ENCODE results near the gene ARL5C.

The ARL5C gene

DNA sequence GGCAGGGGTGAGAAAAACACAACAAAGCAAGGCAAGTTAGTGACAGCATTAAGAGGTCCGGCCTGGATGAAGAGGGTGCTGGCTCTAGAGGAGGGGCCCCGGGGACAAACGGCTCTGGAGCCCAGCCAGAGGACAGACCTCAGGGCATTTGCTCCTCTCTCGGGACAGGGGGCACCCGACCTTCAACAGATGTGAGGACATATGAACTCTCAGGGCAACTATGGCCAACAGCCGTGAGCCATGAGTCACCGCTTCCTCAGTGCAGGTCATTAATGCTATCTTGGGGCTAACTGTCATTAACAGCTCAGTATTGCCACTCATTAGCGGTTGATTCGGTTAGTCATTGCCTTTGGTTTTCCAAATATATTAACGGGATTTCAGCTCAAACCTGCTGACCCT, 9.7 kb upstream of the ARL5C start:
- no peak overlapping the region for H3K4me3 ChIP-seq (ENCODE audit: low read depth, low read length)
- TF ChIP-seq, protein P1, sequence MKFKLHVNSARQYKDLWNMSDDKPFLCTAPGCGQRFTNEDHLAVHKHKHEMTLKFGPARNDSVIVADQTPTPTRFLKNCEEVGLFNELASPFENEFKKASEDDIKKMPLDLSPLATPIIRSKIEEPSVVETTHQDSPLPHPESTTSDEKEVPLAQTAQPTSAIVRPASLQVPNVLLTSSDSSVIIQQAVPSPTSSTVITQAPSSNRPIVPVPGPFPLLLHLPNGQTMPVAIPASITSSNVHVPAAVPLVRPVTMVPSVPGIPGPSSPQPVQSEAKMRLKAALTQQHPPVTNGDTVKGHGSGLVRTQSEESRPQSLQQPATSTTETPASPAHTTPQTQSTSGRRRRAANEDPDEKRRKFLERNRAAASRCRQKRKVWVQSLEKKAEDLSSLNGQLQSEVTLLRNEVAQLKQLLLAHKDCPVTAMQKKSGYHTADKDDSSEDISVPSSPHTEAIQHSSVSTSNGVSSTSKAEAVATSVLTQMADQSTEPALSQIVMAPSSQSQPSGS (tag by site-specific recombination; IDR thresholded peaks at IDR 0.05; ENCODE audit: low read depth), result no peak
- TF ChIP-seq ZNF473 (tag by site-specific recombination; IDR thresholded peaks at IDR 0.05) (no peak), ZNF513 (tag by site-specific recombination; IDR thresholded peaks at IDR 0.05) (no peak), ZNF654 (tag by site-specific recombination; IDR thresholded peaks at IDR 0.05; ENCODE audit: low read depth) (no peak), ZNF10 (tag by site-specific recombination; IDR thresholded peaks at IDR 0.05) (no peak), ZNF623 (tag by site-specific recombination; IDR thresholded peaks at IDR 0.05) (peak; percentile 77), SP2 (tag by site-specific recombination; IDR thresholded peaks at IDR 0.05) (no peak), ZXDB (tag by site-specific recombination; IDR thresholded peaks at IDR 0.05) (no peak), ZNF157 (tag by site-specific recombination; IDR thresholded peaks at IDR 0.05) (0 out of 2 replicates have a peak, but pooled peaks have one; percentile 10)
- POLR2A ChIA-PET, result interaction anchor here (0.6 to 2.3 kb wide), 4 partner anchors 11 to 329 kb away, joined by 3 to 10 read pairs (median 6); partner anchors contain the start of genes RPL19 and RPL23
- 0 out of 2 replicates have a peak, but pooled peaks cover 7% of the 10 kb centered on the region for H3K4me1 ChIP-seq (ENCODE audit: control insufficient read depth, insufficient read depth, low read length)
- H3K36me3 ChIP-seq (ENCODE audit: control insufficient read depth in 2 of 2, insufficient read depth in 1 of 2, low read length in 2 of 2), result peaks cover 21 to 35% of the 10 kb centered on the region in 2 experiments; a peak in 2 of 3 replicates
- H3K27ac ChIP-seq (ENCODE audit: extremely low read depth, low read depth, low read length), result no peak overlapping the region
- CTCF ChIA-PET, result interaction anchor here (0.6 to 6.8 kb wide), 25 partner anchors 8 to 323 kb away, joined by 3 to 183 read pairs (median 7); partner anchors contain the start of genes ARL5C, CACNB1 and RPL19
- H3K9me3 ChIP-seq (ENCODE audit: control insufficient read depth, insufficient read depth, low read depth, low read length), result no peaks in the 10 kb centered on the region

DNA sequence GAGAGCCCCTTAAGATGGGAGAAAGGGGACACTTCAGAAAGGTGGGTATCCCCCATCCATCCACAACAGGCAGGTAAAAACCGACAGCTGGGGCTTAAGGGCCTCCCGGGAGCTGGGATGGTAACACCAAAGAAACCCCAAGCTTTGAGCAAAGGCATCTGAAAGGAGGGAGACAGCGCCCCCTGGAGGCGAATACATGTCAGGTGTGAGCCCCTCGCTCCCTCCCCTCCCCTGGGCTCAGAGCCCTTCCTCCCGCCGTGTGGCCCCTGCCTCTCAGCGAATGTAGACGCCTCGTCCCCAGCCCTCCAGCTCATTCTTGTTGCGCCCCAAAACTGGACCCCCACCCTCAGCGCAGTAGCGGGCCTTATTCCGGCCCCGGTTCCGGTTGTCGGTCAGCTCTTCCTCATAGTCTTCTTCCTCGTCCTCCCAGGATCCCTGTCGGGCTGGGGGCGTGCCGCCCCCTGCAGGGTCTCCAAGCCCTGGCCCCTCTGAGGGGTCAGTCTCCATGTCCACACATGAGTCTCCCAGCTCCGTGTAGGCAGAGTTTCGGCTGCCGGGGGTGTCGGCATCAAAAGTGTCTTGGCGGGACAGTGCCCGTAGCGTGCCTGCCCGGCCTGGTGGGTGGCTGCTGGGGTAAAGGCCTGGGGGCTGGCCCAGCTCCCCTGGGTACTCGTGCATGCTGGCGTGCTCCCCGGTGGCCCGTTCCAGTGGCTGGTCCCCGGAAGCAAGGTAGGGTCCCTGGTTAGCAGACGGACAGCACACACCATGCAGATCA, 9.1 kb upstream of the ARL5C start:
- H3K4me1 ChIP-seq (ENCODE audit: control insufficient read depth, insufficient read depth, low read length), result 0 out of 2 replicates have a peak, but pooled peaks cover 7% of the 10 kb centered on the region
- POLR2A ChIA-PET, result interaction anchor here (0.5 to 2.3 kb wide), 8 partner anchors 8 to 321 kb away, joined by 3 to 18 read pairs (median 4); partner anchors contain the start of genes RPL19 and RPL23
- TF ChIP-seq ZNF513 (tag by site-specific recombination; IDR thresholded peaks at IDR 0.05) (peak; percentile 69), ZNF132 (tag by site-specific recombination; IDR thresholded peaks at IDR 0.05; ENCODE audit: borderline replicate concordance) (no peak), ZNF24 (tag by site-specific recombination; IDR thresholded peaks at IDR 0.05) (no peak), ZNF549 (tag by site-specific recombination; IDR thresholded peaks at IDR 0.05) (no peak), RBAK (tag by site-specific recombination; IDR thresholded peaks at IDR 0.05) (no peak), ZNF416 (tag by site-specific recombination; IDR thresholded peaks at IDR 0.05) (no peak), ZNF157 (tag by site-specific recombination; IDR thresholded peaks at IDR 0.05) (peak; percentile 80), ZNF776 (tag by site-specific recombination; IDR thresholded peaks at IDR 0.05; ENCODE audit: borderline replicate concordance) (no peak), GLI2 (tag by site-specific recombination; IDR thresholded peaks at IDR 0.05; ENCODE audit: borderline replicate concordance, low read depth) (no peak), ZNF138 (tag by site-specific recombination; IDR thresholded peaks at IDR 0.05; ENCODE audit: borderline replicate concordance) (no peak), GLIS2 (tag by site-specific recombination; IDR thresholded peaks at IDR 0.05) (peak; percentile 18; the same call in 1 of the 2 replicates), ZNF16 (tag by site-specific recombination; IDR thresholded peaks at IDR 0.05; ENCODE audit: low read depth) (no peak), ZNF169 (tag by site-specific recombination; IDR thresholded peaks at IDR 0.05) (no peak), ZNF654 (tag by site-specific recombination; IDR thresholded peaks at IDR 0.05; ENCODE audit: low read depth) (peak; percentile 65), ZSCAN30 (tag by site-specific recombination; IDR thresholded peaks at IDR 0.05) (no peak), ZFP41 (tag by site-specific recombination; IDR thresholded peaks at IDR 0.05; ENCODE audit: borderline replicate concordance) (no peak), ZNF560 (tag by site-specific recombination; IDR thresholded peaks at IDR 0.05; ENCODE audit: borderline replicate concordance) (no peak), ZNF561 (tag by site-specific recombination; IDR thresholded peaks at IDR 0.05; ENCODE audit: borderline replicate concordance) (no peak), GLIS1 (tag by site-specific recombination; IDR thresholded peaks at IDR 0.05) (0 out of 2 replicates have a peak, but pooled peaks have one; percentile 28), ZBTB8A (tag by site-specific recombination; IDR thresholded peaks at IDR 0.05) (peak; percentile 28)
- TF ChIP-seq, protein P2, sequence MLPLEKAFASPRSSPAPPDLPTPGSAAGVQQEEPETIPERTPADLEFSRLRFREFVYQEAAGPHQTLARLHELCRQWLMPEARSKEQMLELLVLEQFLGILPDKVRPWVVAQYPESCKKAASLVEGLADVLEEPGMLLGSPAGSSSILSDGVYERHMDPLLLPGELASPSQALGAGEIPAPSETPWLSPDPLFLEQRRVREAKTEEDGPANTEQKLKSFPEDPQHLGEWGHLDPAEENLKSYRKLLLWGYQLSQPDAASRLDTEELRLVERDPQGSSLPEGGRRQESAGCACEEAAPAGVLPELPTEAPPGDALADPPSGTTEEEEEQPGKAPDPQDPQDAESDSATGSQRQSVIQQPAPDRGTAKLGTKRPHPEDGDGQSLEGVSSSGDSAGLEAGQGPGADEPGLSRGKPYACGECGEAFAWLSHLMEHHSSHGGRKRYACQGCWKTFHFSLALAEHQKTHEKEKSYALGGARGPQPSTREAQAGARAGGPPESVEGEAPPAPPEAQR (tag by site-specific recombination; IDR thresholded peaks at IDR 0.05), result no peak

More for the DNA sequence above, 9.1 kb upstream of the ARL5C start:
- H3K9me3 ChIP-seq (ENCODE audit: control insufficient read depth, insufficient read depth, low read depth, low read length), result no peaks in the 10 kb centered on the region
- H3K27ac ChIP-seq (ENCODE audit: extremely low read depth, low read depth, low read length), result peak overlapping the region; percentile 11; the same call in 1 of the 2 replicates
- CTCF ChIA-PET, result interaction anchor here (0.5 to 6.8 kb wide), 53 partner anchors 9 to 449 kb away, joined by 3 to 183 read pairs (median 4); partner anchors contain the start of genes ARL5C, CACNB1, PSMB3 and RPL19
- no peak overlapping the region for H3K4me3 ChIP-seq (ENCODE audit: low read depth, low read length)
- peaks cover 15 to 35% of the 10 kb centered on the region in 2 experiments; a peak in 2 of 3 replicates for H3K36me3 ChIP-seq (ENCODE audit: control insufficient read depth in 2 of 2, insufficient read depth in 1 of 2, low read length in 2 of 2)
